Measurements from ENCODE around the gene NT5DC4. TPM values are rescaled to one million over a fixed set of nuclear protein-coding genes. Genes with fewer than 3 reads are reported as not detected.

Gene NT5DC4
- total and polyA plus RNA-seq, 2 of the 8 experiments (the other 6 are each of a cell fraction or from before 2014, with no cell fraction given), result not detected

GRCh38 chr2:112767693-112768330, 47.0 kb downstream of the NT5DC4 start:
- Histone ChIP-seq H3K9ac (replicated peaks in 1 of 4; ENCODE audit: extremely low read depth in 1 of 4, low read depth in 3 of 4, low read length in 3 of 4) (no peak overlapping the region), H3K4me3 (ENCODE audit: extremely low read depth in 1 of 4, insufficient read depth in 2 of 4, low read depth in 3 of 4, low read length in 4 of 4) (no peak overlapping the region), H2BK120ac (replicated peaks; ENCODE audit: low read depth, low read length) (no peak overlapping the region), H4K5ac (ENCODE audit: insufficient read length, low read depth, low read length) (no peak overlapping the region), H4K91ac (replicated peaks; ENCODE audit: insufficient read length, low read length) (no peak overlapping the region), H2BK20ac (ENCODE audit: low read length) (no peak overlapping the region), H2BK12ac (ENCODE audit: low read depth, low read length) (no peak overlapping the region), H4K20me1 (replicated peaks in 1 of 2; ENCODE audit: control insufficient read depth in 1 of 2, insufficient read depth in 2 of 2, low read length in 2 of 2) (no peaks in the 10 kb centered on the region), H3K36me3 (ENCODE audit: control insufficient read depth in 2 of 4, insufficient read depth in 4 of 4, low read length in 3 of 4) (no peaks in the 10 kb centered on the region), H3K23ac (ENCODE audit: insufficient read length) (no peak overlapping the region), H3K27me3 (replicated peaks in 1 of 4; ENCODE audit: control insufficient read depth in 3 of 4, extremely low read depth in 1 of 4, insufficient read depth in 3 of 4, low read length in 3 of 4) (no peaks in the 10 kb centered on the region), H2AFZ (ENCODE audit: low read length) (no peak overlapping the region), H2BK5ac (ENCODE audit: low read depth, low read length) (no peak overlapping the region), H3K79me2 (ENCODE audit: control insufficient read depth in 1 of 2, insufficient read depth in 2 of 2, low read length in 2 of 2) (0 out of 4 replicates have a peak, but pooled peaks cover 0 to 3% of the 10 kb centered on the region in 2 experiments), H3K4me1 (replicated peaks in 1 of 4; ENCODE audit: control insufficient read depth in 3 of 4, insufficient read depth in 4 of 4, low read length in 3 of 4) (peaks cover 0 to 8% (median 3%) of the 10 kb centered on the region in 4 experiments; a peak in 3 of 7 replicates), H3K14ac (ENCODE audit: insufficient read length) (no peak overlapping the region), H3K23me2 (ENCODE audit: low read depth, low read length) (peaks cover 6% of the 10 kb centered on the region), H3K56ac (replicated peaks; ENCODE audit: insufficient read length, low read depth, low read length) (no peak overlapping the region), H3K79me1 (ENCODE audit: low read depth, low read length) (peaks cover 4% of the 10 kb centered on the region; the same call in 1 of the 2 replicates), H3K4ac (replicated peaks; ENCODE audit: insufficient read length, low read depth, low read length) (no peak overlapping the region), H3K18ac (ENCODE audit: extremely low read depth, low read length) (no peak overlapping the region), H3K9me3 (ENCODE audit: insufficient read depth in 2 of 2, low read depth in 1 of 2, low read length in 1 of 2) (no peaks in the 10 kb centered on the region), H3K27ac (ENCODE audit: low read depth, low read length) (no peak overlapping the region), H2BK15ac (ENCODE audit: low read length) (no peak overlapping the region), H4K8ac (ENCODE audit: extremely low read depth, insufficient read depth, low read length) (no peak overlapping the region), H2AK5ac (ENCODE audit: low read depth, low read length) (no peak overlapping the region), H3K4me2 (ENCODE audit: insufficient read depth in 1 of 2, low read depth in 2 of 2, low read length in 2 of 2) (no peak overlapping the region)
- ChIA-PET CTCF (ENCODE audit: partially characterized antibody) (interaction anchor here (1.3 kb wide), 1 partner anchor 11 kb away, joined by 3 read pairs; no protein-coding TSS in a partner anchor), POLR2A (ENCODE audit: partially characterized antibody) (interaction anchor here (0.7 kb wide), 1 partner anchor 9 kb away, joined by 3 read pairs; no protein-coding TSS in a partner anchor)
- DNase-seq (ENCODE audit: low read depth in 1 of 2, low spot score in 2 of 2), result no peak
- no peak for FAIRE-seq
- WGBS, 2 experiments (ENCODE audit: extremely low coverage in 1 of 2, insufficient coverage in 1 of 2, insufficient read length in 1 of 2, insufficient replicate concordance in 2 of 2, low coverage in 1 of 2, low lambda C conversion rate in 2 of 2, missing lambda C conversion rate in 1 of 2), result 89% methylated on average over 6 of the region's 6 CpGs; no CpG with 5 or more reads in 1 of the 2 experiments
- TF ChIP-seq TAF1 (IDR thresholded peaks at IDR 0.05; ENCODE audit: low read depth, low read length) (no peak), SIX5 (IDR thresholded peaks at IDR 0.05; ENCODE audit: low read depth, low read length) (no peak), HDAC6 (IDR thresholded peaks at IDR 0.05; ENCODE audit: low read depth, low read length) (no peak), BACH1 (IDR thresholded peaks at IDR 0.05; ENCODE audit: low read length) (no peak), BCL11A (IDR thresholded peaks at IDR 0.05; ENCODE audit: low read depth in 2 of 2, low read length in 2 of 2) (no peak), RNF2 (IDR thresholded peaks at IDR 0.05; ENCODE audit: borderline replicate concordance, low read depth, low read length, missing control alignments, poor library complexity, severe bottlenecking) (no peak), SP2 (IDR thresholded peaks at IDR 0.05; ENCODE audit: low read length) (no peak)
- TF ChIP-seq, protein P1, sequence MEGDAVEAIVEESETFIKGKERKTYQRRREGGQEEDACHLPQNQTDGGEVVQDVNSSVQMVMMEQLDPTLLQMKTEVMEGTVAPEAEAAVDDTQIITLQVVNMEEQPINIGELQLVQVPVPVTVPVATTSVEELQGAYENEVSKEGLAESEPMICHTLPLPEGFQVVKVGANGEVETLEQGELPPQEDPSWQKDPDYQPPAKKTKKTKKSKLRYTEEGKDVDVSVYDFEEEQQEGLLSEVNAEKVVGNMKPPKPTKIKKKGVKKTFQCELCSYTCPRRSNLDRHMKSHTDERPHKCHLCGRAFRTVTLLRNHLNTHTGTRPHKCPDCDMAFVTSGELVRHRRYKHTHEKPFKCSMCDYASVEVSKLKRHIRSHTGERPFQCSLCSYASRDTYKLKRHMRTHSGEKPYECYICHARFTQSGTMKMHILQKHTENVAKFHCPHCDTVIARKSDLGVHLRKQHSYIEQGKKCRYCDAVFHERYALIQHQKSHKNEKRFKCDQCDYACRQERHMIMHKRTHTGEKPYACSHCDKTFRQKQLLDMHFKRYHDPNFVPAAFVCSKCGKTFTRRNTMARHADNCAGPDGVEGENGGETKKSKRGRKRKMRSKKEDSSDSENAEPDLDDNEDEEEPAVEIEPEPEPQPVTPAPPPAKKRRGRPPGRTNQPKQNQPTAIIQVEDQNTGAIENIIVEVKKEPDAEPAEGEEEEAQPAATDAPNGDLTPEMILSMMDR (IDR thresholded peaks at IDR 0.05; ENCODE audit: control extremely low read depth in 1 of 3, insufficient read depth in 1 of 3, low read depth in 1 of 3, low read length in 3 of 3), result no peak
- TF ChIP-seq, protein P2, sequence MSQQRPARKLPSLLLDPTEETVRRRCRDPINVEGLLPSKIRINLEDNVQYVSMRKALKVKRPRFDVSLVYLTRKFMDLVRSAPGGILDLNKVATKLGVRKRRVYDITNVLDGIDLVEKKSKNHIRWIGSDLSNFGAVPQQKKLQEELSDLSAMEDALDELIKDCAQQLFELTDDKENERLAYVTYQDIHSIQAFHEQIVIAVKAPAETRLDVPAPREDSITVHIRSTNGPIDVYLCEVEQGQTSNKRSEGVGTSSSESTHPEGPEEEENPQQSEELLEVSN (IDR thresholded peaks at IDR 0.05), result no peak

Measured in H1 (cell line).